Right atrium auricular region (tissue), 2 donors: ENCODE data around the gene GAMT. TPM values are rescaled to one million over a fixed set of nuclear protein-coding genes. Genes with fewer than 3 reads are reported as not detected.

Experiments used
- DNase-seq: peaks from one replicate; pipeline ENCODE4 v3.0.0-alpha.2; 2019; ENCODE audit warnings: low spot score
- H3K27ac ChIP-seq, 2 donors: fragments of 200-600 bp; sonication (generic); 1 replicate in 1 of 2; 2 replicates in 1 of 2; pipeline ENCODE4 v1.5.1; 2016 to 2019
- H3K27me3 ChIP-seq, 2 donors: fragments of 200-600 bp; sonication (generic); one replicate each; pipeline versions ENCODE4 v1.5.1 to v1.6.0; 2017 to 2019
- H3K36me3 ChIP-seq: fragments of 200-600 bp; sonication (generic); one replicate; pipeline ENCODE4 v1.5.1; 2016
- H3K4me1 ChIP-seq, 2 donors: fragments of 200-600 bp; sonication (generic); one replicate each; pipeline versions ENCODE4 v1.5.1 to v1.6.0; 2017 to 2019
- H3K4me3 ChIP-seq, 2 donors: fragments of 200-600 bp; sonication (generic); 1 replicate in 1 of 2; 2 replicates in 1 of 2; pipeline ENCODE4 v1.5.1; 2017 to 2019; ENCODE audit warnings: mild to moderate bottlenecking in 1 of 2, moderate library complexity in 1 of 2
- H3K9me3 ChIP-seq, 2 donors: fragments of 200-600 bp; sonication (generic); one replicate each; pipeline ENCODE4 v1.5.1; 2019
- total RNA-seq, 2 donors: library from RNA; depleted of rRNA; stranded (reverse); fragments of >200 nt; gene quantifications; one replicate each; pipeline ENCODE4 v1.1.0, GENCODE V29; 2016
- TF ChIP-seq, protein P1 (sequence below), 2 donors: fragments of 200-600 bp; sonication (generic); IDR thresholded peaks; one replicate each; pipeline ENCODE4 v1.5.1; 2019; ENCODE audit warnings: antibody characterized with exemption in 2 of 2

The GAMT gene
- total RNA-seq, 2 donors from 2014 or later = 45.8 to 92.5 TPM

DNA sequence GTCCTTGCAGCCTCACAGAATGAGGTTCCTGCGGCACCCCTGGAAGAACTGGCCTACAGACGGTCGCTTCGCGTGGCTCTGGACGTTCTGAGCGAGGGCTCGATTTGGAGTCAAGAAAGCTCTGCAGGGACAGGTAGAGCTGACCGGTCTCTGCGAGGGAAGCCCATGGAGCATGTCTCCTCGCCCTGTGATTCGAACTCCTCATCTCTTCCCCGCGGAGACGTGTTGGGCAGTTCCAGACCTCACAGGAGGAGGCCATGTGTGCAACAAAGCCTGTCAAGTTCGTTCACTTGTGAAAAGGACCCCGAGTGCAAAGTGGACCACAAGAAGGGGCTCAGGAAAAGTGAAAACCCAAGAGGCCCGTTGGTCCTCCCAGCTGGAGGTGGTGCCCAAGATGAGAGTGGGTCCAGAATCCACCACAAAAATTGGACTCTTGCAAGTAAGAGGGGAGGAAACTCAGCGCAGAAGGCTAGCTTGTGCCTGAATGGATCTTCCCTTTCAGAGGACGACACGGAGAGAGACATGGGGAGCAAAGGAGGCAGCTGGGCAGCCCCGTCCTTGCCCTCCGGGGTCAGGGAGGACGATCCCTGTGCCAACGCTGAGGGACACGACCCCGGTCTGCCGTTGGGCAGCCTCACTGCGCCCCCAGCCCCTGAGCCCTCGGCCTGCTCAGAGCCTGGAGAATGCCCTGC is 41.1 kb downstream of the GAMT start:
- H3K27me3 ChIP-seq = no peaks in the 10 kb centered on the region
- H3K27ac ChIP-seq = peak overlapping the region; percentile 49 to 70
- H3K4me1 ChIP-seq = peaks cover 0 to 42% of the 10 kb centered on the region in 2 donors
- no peaks in the 10 kb centered on the region for H3K9me3 ChIP-seq
- TF ChIP-seq, protein P1, sequence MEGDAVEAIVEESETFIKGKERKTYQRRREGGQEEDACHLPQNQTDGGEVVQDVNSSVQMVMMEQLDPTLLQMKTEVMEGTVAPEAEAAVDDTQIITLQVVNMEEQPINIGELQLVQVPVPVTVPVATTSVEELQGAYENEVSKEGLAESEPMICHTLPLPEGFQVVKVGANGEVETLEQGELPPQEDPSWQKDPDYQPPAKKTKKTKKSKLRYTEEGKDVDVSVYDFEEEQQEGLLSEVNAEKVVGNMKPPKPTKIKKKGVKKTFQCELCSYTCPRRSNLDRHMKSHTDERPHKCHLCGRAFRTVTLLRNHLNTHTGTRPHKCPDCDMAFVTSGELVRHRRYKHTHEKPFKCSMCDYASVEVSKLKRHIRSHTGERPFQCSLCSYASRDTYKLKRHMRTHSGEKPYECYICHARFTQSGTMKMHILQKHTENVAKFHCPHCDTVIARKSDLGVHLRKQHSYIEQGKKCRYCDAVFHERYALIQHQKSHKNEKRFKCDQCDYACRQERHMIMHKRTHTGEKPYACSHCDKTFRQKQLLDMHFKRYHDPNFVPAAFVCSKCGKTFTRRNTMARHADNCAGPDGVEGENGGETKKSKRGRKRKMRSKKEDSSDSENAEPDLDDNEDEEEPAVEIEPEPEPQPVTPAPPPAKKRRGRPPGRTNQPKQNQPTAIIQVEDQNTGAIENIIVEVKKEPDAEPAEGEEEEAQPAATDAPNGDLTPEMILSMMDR (IDR thresholded peaks at IDR 0.05) = no peak
- H3K36me3 ChIP-seq = peaks cover 56% of the 10 kb centered on the region
- no peak for DNase-seq
- peak overlapping the region in 1 of 2 donors; percentile 22 for H3K4me3 ChIP-seq

DNA sequence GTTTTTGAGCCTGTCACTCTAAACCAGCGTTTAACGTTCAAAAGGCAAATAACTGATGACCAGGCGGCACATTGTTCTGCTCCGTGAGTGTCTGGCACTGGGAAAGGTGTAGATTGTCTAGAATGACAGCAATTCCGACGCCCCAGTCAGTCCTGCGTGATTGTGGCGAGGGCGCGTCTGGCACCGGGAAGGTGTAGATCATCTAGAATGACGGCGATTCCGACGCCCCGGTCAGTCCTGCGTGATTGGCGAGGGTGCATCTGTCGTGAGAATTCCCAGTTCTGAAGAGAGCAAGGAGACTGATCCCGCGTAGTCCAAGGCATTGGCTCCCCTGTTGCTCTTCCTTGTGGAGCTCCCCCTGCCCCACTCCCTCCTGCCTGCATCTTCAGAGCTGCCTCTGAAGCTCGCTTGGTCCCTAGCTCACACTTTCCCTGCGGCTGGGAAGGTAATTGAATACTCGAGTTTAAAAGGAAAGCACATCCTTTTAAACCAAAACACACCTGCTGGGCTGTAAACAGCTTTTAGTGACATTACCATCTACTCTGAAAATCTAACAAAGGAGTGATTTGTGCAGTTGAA is 43.7 kb downstream of the GAMT start:
- Histone ChIP-seq H3K4me1 (peaks cover 0 to 47% of the 10 kb centered on the region in 2 donors), H3K27ac (no peak overlapping the region), H3K4me3 (no peak overlapping the region), H3K36me3 (peaks cover 32% of the 10 kb centered on the region), H3K27me3 (no peaks in the 10 kb centered on the region), H3K9me3 (no peaks in the 10 kb centered on the region)
- TF ChIP-seq, protein P1 (IDR thresholded peaks at IDR 0.05) = no peak
- no peak for DNase-seq

GRCh38 chr19:1356508-1356865 is 44.9 kb downstream of the GAMT start:
- Histone ChIP-seq H3K4me1 (peaks cover 0 to 35% of the 10 kb centered on the region in 2 donors), H3K4me3 (no peak overlapping the region)
- TF ChIP-seq, protein P1 (IDR thresholded peaks at IDR 0.05) = no peak

GRCh38 chr19:1355568-1356507 is 45.5 kb downstream of the GAMT start:
- H3K27me3 ChIP-seq = no peaks in the 10 kb centered on the region
- H3K36me3 ChIP-seq = peaks cover 26% of the 10 kb centered on the region
- peak overlapping the region; percentile 95 to 96 for H3K4me3 ChIP-seq
- DNase-seq = no peak
- peak overlapping the region; percentile 90 to 93 for H3K27ac ChIP-seq
- TF ChIP-seq, protein P1 (IDR thresholded peaks at IDR 0.05) = no peak
- peaks cover 0 to 29% of the 10 kb centered on the region in 2 donors for H3K4me1 ChIP-seq
- no peaks in the 10 kb centered on the region for H3K9me3 ChIP-seq

More at GRCh38 chr19:1356508-1356865, 44.9 kb downstream of the GAMT start:
- Histone ChIP-seq H3K9me3 (no peaks in the 10 kb centered on the region), H3K27ac (peak overlapping the region in 1 of 2 donors; percentile 93), H3K27me3 (no peaks in the 10 kb centered on the region), H3K36me3 (peaks cover 26% of the 10 kb centered on the region)
- no peak for DNase-seq

DNA sequence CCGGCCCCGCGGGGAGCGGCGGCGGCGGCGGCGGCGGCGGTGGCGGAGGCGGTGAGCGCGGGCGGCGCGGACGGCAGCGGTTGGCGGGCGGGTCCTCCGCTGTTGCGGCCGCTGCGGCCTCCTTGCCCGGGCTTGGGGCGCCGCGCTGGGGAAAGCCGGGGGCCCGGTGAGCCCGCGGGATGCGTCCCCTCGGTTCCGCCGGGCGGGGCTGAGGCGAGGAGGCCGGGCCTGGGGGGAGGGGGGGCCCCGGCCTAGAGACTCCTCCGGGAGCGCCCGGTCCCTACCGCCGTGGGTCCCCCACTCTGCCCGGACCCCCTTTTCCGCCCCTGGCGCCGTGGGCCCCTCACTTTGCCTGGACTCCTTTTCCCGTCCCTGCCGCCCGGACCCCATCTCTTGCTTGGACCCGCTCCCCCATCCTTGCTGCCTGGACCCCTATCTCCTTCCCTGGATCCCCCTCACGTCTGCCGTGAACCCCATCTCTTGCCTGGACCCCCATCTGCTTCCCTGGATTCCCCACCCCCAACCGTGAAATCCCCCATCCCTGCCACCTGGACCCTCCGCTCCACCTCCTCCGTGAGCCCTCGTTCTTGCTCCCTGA is 46.3 kb downstream of the GAMT start:
- Histone ChIP-seq H3K4me3 (peak overlapping the region; percentile 95 to 96), H3K36me3 (peaks cover 23% of the 10 kb centered on the region), H3K4me1 (peaks cover 0 to 22% of the 10 kb centered on the region in 2 donors), H3K27ac (peak overlapping the region; percentile 90 to 93), H3K27me3 (no peaks in the 10 kb centered on the region), H3K9me3 (no peaks in the 10 kb centered on the region)
- DNase-seq = no peak
- TF ChIP-seq, protein P1 (IDR thresholded peaks at IDR 0.05) = no peak
